Measurements from ENCODE around the gene CFAP65. TPM values are rescaled to one million over a fixed set of nuclear protein-coding genes. Genes with fewer than 3 reads are reported as not detected.

Gene CFAP65
- total RNA-seq, 1 donor from 2014 or later: 0.93 TPM

DNA sequence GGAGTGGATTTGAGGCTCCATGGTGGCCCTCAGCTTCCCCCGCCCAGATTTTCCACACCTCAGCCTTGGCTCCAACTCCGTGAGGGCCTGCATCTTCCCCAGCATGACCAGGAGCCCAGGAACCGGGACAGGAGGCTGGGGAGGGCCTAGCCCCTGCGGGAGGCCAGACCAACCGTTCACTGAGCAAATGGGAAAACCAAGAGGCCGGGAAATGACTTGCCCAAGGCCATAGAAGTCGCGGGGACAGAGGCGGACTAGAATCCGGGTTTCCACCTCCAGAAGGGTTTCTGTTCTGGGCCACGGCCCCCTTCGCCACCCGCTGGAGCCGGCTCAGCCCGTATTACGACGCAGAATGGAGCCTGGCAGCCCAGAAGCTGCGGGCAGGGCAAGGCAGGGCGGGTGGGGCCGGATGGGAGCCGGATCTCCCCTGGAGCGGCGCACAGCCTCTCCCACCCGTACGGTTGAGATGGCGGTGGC lies 40.2 kb downstream of the CFAP65 start:
- no peak for DNase-seq (ENCODE audit: low read depth, low spot score)
- Mint-ChIP-seq H3K9me3 (no peaks in the 10 kb centered on the region), H3K27me3 (ENCODE audit: low read depth) (peaks cover 98% of the 10 kb centered on the region), H3K27ac (ENCODE audit: unreplicated experiment) (no peak overlapping the region), H3K4me1 (no peaks in the 10 kb centered on the region), H3K4me3 (no peak overlapping the region), H3K36me3 (ENCODE audit: low read depth) (no peaks in the 10 kb centered on the region)
- TF ChIP-seq, protein P1, sequence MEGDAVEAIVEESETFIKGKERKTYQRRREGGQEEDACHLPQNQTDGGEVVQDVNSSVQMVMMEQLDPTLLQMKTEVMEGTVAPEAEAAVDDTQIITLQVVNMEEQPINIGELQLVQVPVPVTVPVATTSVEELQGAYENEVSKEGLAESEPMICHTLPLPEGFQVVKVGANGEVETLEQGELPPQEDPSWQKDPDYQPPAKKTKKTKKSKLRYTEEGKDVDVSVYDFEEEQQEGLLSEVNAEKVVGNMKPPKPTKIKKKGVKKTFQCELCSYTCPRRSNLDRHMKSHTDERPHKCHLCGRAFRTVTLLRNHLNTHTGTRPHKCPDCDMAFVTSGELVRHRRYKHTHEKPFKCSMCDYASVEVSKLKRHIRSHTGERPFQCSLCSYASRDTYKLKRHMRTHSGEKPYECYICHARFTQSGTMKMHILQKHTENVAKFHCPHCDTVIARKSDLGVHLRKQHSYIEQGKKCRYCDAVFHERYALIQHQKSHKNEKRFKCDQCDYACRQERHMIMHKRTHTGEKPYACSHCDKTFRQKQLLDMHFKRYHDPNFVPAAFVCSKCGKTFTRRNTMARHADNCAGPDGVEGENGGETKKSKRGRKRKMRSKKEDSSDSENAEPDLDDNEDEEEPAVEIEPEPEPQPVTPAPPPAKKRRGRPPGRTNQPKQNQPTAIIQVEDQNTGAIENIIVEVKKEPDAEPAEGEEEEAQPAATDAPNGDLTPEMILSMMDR (conservative IDR thresholded peaks at IDR 0.05): no peak

DNA sequence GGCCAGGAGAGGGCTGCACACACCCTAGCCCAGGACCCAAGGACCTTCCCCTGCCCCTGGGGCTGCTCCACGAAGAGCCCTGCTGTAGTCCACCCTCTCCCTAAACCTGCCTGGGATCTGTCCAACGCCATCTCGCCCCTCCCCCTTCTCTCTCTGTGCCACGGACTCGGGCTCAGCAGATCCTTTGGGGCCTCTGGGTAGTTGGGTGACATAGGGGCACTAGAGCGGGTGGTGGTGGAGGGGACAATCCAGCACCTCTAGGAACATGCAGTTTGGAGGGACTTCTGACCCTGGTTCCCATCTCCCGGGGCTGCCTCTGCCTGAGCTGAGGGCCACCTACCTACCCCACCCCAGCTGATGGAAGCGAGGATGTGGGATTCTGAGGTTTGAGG lies 40.8 kb downstream of the CFAP65 start:
- Mint-ChIP-seq H3K9me3 (no peaks in the 10 kb centered on the region), H3K27me3 (ENCODE audit: low read depth) (peaks cover 98% of the 10 kb centered on the region), H3K4me1 (no peaks in the 10 kb centered on the region), H3K4me3 (no peak overlapping the region), H3K36me3 (ENCODE audit: low read depth) (no peaks in the 10 kb centered on the region), H3K27ac (ENCODE audit: unreplicated experiment) (no peak overlapping the region)
- no peak for DNase-seq (ENCODE audit: low read depth, low spot score)
- TF ChIP-seq, protein P1 (conservative IDR thresholded peaks at IDR 0.05): no peak

- H3K4me3 Mint-ChIP-seq: no peak overlapping the region
Measured at GRCh38 chr2:218999881-219000568, 41.3 kb downstream of the CFAP65 start.

GRCh38 chr2:218999021-218999880 lies 42.1 kb downstream of the CFAP65 start:
- Mint-ChIP-seq H3K9me3 (no peaks in the 10 kb centered on the region), H3K27me3 (ENCODE audit: low read depth) (peaks cover 98% of the 10 kb centered on the region), H3K36me3 (ENCODE audit: low read depth) (no peaks in the 10 kb centered on the region), H3K4me3 (no peak overlapping the region), H3K4me1 (no peaks in the 10 kb centered on the region), H3K27ac (ENCODE audit: unreplicated experiment) (no peak overlapping the region)
- DNase-seq (ENCODE audit: low read depth, low spot score): no peak
- TF ChIP-seq, protein P1 (conservative IDR thresholded peaks at IDR 0.05): no peak

More at GRCh38 chr2:218999881-219000568, 41.3 kb downstream of the CFAP65 start:
- TF ChIP-seq, protein P1 (conservative IDR thresholded peaks at IDR 0.05): no peak
- Mint-ChIP-seq H3K27me3 (ENCODE audit: low read depth) (peaks cover 98% of the 10 kb centered on the region), H3K9me3 (no peaks in the 10 kb centered on the region), H3K4me1 (no peaks in the 10 kb centered on the region), H3K36me3 (ENCODE audit: low read depth) (no peaks in the 10 kb centered on the region), H3K27ac (ENCODE audit: unreplicated experiment) (no peak overlapping the region)
- DNase-seq (ENCODE audit: low read depth, low spot score): no peak

DNA sequence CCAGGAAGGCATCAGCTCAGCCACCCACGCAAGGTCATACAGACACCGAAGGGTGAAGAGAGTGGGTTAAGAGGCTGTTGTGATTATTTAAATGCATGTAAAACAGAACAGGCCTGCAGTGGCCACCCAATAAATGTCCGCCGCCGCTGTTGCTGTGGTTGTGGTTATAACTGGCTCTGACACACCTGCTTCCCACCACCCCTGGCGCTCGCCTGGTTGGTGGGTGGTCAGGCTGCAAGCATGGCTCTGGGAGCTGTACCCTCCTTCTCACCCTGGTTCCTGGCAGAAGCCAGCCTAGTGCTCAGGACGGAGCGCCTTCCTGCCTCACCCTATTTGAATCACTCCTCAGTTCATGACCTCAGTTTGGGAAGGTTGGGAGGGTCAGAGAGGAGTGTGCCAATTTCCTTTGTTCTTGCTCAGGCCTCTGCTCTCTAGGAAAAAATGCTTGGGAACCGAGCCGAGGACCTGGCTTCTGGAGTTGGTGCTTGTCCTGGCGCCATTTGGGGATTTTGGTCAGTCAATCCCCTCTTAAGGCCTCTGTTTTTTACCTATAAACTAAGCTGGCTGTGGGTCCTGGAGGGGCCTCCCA lies 42.8 kb downstream of the CFAP65 start:
- H3K4me3 Mint-ChIP-seq: no peak overlapping the region
- TF ChIP-seq, protein P1 (conservative IDR thresholded peaks at IDR 0.05): no peak
- H3K4me1 Mint-ChIP-seq: no peaks in the 10 kb centered on the region
- H3K27ac Mint-ChIP-seq (ENCODE audit: unreplicated experiment): no peak overlapping the region
- peaks cover 98% of the 10 kb centered on the region for H3K27me3 Mint-ChIP-seq (ENCODE audit: low read depth)
- H3K36me3 Mint-ChIP-seq (ENCODE audit: low read depth): no peaks in the 10 kb centered on the region
- H3K9me3 Mint-ChIP-seq: no peaks in the 10 kb centered on the region
- no peak for DNase-seq (ENCODE audit: low read depth, low spot score)

Measured in neural crest cell (in vitro differentiated cells).